ENCODE measurements around the gene DESI1.
"Not testable (repeated sequence)": the region's sequence is repeated elsewhere in the genome, so short reads cannot be mapped to it uniquely, and the experiment has no call there.

Gene DESI1

DNA sequence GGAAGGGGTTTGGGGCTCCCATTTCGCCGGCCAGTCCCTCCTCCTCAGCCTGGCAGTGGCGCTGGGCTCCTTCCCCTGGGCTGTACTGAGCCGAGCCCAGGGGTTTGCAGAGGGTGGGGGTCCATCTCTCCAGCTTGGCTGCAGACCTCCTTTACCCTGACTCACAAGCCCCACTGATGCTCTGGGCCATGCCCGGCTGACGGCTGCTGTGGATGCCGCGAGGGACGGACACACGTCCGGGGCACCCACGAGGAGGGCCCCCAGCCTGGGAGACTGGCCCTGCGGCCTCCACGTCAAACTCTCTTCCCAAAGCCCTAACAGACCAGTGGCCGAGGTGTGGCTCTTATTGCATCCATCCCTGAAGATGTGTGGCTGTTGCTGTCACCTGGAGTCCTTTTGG, 45.3 kb downstream of the DESI1 start:
- TF ChIP-seq CTCF (IDR thresholded peaks at IDR 0.05; ENCODE audit: control extremely low read depth, extremely low read depth, low read depth, missing control alignments): no peak
- ChIA-PET POLR2A (no interaction called here), CTCF (interaction anchor here (1.1 kb wide), 1 partner anchor 172 kb away, joined by 4 read pairs; no protein-coding TSS in a partner anchor)
- no peak for DNase-seq (ENCODE audit: extremely low spot score)

DNA sequence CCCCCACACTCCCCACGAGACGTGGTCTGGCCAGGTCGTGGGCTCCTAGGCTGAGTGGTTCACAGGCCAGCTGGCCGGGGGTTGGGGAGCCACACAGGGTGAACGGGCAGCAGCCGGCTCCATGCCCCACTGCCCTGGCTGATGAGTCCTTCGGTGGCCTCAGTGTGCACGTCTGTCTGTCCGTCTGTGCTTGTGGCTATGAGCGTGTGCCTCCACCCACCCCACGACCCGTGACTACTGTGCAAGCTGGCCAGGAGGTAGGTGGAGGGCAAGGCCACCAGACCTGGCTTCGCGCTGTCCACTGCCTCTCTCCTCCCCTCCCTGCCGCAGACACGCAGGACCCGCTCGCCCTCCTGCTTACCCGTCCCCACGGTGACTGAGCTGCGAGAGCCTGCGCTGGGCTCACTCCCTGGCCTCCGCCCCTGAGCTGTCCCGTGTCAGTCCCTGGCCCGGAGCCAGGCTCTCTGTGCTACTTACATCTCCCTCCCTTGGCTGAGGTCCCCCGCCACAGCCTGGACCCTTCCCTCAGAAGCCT, 45.9 kb downstream of the DESI1 start:
- TF ChIP-seq CTCF (IDR thresholded peaks at IDR 0.05; ENCODE audit: control extremely low read depth, extremely low read depth, low read depth, missing control alignments): no peak
- DNase-seq (ENCODE audit: extremely low spot score): no peak
- POLR2A ChIA-PET: no interaction called here
- CTCF ChIA-PET: interaction anchor here (1.2 kb wide), 1 partner anchor 14 kb away, joined by 4 read pairs; the partner anchor contains the start of gene PMM1

GRCh38 chr22:41573677-41574076, 47.2 kb downstream of the DESI1 start:
- POLR2A ChIA-PET: no interaction called here
- CTCF ChIA-PET: interaction anchor here (1.2 kb wide), 3 partner anchors 11 to 16 kb away, joined by 3 to 4 read pairs (median 3); partner anchors contain the start of gene PMM1
- TF ChIP-seq CTCF (IDR thresholded peaks at IDR 0.05; ENCODE audit: control extremely low read depth, extremely low read depth, low read depth, missing control alignments): no peak
- DNase-seq (ENCODE audit: extremely low spot score): no peak

- CTCF ChIA-PET: interaction anchor here (1.2 kb wide), 1 partner anchor 17 kb away, joined by 3 read pairs; the partner anchor contains the start of gene PMM1
- POLR2A ChIA-PET; DNase-seq (ENCODE audit: extremely low spot score): not testable (repeated sequence)
These were observed 48.5 kb downstream of the DESI1 start for GRCh38 chr22:41572305-41572704.

GRCh38 chr22:41571786-41572185, 49.1 kb downstream of the DESI1 start:
- TF ChIP-seq CTCF (IDR thresholded peaks at IDR 0.05; ENCODE audit: control extremely low read depth, extremely low read depth, low read depth, missing control alignments): no peak
- no peak for DNase-seq (ENCODE audit: extremely low spot score)
- POLR2A ChIA-PET: no interaction called here
- CTCF ChIA-PET: no interaction called here

DNA sequence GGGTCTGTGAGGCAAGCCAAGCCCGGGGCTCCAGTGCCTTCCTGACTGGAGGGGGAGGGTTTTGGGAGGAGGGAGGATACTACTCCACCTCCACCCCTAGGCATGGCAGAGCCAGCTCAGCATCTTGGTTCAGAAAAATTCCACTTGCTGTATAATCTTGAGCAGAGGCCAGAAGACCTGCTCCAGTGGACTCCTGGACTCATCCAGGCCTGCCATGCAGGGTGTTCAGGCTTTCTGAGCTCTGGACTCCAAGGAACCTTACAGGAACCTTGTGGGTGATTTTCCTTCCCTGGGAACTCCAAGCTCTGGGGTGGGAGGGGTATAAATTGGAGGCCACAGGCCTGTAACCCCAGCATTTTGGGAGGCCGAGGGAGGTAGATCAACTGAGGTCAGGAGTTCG, 50.6 kb downstream of the DESI1 start:
- ChIA-PET POLR2A (interaction anchor here (1.0 kb wide), 1 partner anchor 20 kb away, joined by 5 read pairs; the partner anchor contains the start of gene PMM1), CTCF (interaction anchor here (1.1 to 1.6 kb wide), 6 partner anchors 10 to 53 kb away, joined by 3 to 6 read pairs (median 3); no protein-coding TSS in a partner anchor)
- TF ChIP-seq CTCF (IDR thresholded peaks at IDR 0.05; ENCODE audit: control extremely low read depth, extremely low read depth, low read depth, missing control alignments): no peak
- DNase-seq (ENCODE audit: extremely low spot score): no peak

DNA sequence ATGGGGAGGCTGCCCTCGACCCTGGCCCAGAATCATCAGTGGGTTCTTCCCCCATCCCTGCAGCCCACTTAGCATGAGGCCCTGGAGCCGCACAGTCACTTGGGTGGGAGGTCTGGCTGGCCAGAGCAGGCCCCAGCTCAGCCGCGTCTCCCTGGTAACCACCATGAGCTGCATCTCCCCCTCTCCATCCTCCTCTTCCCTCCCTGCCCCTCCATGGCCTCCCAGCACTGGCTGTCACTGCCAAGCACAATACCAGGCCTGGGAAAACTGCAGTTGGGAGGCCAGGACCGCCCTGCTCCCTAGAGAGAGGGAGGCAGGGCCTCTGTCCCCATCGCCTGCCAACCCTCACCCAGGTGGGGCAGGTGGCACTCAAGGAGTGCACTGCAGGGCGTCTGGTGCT, 52.0 kb downstream of the DESI1 start:
- no peak for DNase-seq (ENCODE audit: extremely low spot score)
- POLR2A ChIA-PET: no interaction called here
- no peak for TF ChIP-seq CTCF (IDR thresholded peaks at IDR 0.05; ENCODE audit: control extremely low read depth, extremely low read depth, low read depth, missing control alignments)
- CTCF ChIA-PET: interaction anchor here (0.9 to 1.8 kb wide), 2 partner anchors 12 to 51 kb away, joined by 3 to 10 read pairs; no protein-coding TSS in a partner anchor

Data from GM10248 (cell line).